GM10248 (cell line): ENCODE data around the gene BRD9.

Source experiments
- CTCF ChIA-PET: fragments of 300-600 bp; sonication (Branson Sonifier 250); formaldehyde crosslinking; extraction: SDS; loops from one replicate; lab custom pipeline; 2021; ENCODE audit warnings: antibody characterized with exemption; lab: Yijun Ruan, JAX
- POLR2A ChIA-PET: fragments of 350-650 bp; sonication (Branson Sonifier 250); formaldehyde crosslinking; extraction: SDS; loops from one replicate; lab custom pipeline; 2020; ENCODE audit warnings: antibody characterized with exemption; lab: Yijun Ruan, JAX
- DNase-seq: peaks from one replicate; pipeline ENCODE4 v3.0.0; 2012; ENCODE audit errors: extremely low spot score
- TF ChIP-seq, protein P1 (sequence below): IDR thresholded peaks from 2 replicates; pipeline ENCODE4 v1.5.1; 2012; ENCODE audit warnings: mild to moderate bottlenecking, low read depth; ENCODE audit errors: extremely low read depth, missing control alignments, control extremely low read depth

Gene BRD9

GRCh38 chr5:868428-869135, 24.0 kb downstream of the BRD9 start:
- TF ChIP-seq, protein P1, sequence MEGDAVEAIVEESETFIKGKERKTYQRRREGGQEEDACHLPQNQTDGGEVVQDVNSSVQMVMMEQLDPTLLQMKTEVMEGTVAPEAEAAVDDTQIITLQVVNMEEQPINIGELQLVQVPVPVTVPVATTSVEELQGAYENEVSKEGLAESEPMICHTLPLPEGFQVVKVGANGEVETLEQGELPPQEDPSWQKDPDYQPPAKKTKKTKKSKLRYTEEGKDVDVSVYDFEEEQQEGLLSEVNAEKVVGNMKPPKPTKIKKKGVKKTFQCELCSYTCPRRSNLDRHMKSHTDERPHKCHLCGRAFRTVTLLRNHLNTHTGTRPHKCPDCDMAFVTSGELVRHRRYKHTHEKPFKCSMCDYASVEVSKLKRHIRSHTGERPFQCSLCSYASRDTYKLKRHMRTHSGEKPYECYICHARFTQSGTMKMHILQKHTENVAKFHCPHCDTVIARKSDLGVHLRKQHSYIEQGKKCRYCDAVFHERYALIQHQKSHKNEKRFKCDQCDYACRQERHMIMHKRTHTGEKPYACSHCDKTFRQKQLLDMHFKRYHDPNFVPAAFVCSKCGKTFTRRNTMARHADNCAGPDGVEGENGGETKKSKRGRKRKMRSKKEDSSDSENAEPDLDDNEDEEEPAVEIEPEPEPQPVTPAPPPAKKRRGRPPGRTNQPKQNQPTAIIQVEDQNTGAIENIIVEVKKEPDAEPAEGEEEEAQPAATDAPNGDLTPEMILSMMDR = no peak
- ChIA-PET POLR2A (no interaction called here), CTCF (interaction anchor here (1.6 kb wide), 1 partner anchor 21 kb away, joined by 3 read pairs; no protein-coding TSS in a partner anchor)
- no peak for DNase-seq

DNA sequence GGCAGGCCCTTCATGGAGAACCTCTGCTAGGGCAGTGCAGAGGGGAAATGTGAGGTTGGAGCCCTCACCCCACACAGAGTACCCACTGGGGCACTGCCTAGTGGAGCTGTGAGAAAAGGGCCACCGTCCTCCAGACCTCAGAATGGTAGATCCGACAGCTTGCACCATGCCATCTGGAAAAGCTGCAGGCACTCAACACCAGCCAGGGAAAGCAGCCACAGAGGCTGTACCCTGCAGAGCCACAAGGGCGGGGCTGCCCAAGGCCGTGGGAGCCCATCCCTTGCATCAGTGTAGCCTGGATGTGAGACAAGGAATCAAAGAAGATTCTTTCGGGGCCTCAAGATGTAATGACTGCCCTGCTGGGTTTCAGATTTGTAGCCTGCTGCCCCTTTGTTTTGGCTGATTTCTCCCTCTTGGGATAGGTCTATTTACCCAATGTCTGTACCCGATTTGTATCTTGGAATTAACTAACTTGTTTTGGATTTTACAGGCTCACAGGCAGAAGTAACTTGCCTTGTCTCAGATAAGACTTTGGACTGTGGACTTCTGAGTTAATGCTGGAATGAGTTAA, 25.2 kb downstream of the BRD9 start:
- ChIA-PET CTCF (no interaction called here), POLR2A (no interaction called here)
- TF ChIP-seq, protein P1 = no peak
- DNase-seq = no peak

DNA sequence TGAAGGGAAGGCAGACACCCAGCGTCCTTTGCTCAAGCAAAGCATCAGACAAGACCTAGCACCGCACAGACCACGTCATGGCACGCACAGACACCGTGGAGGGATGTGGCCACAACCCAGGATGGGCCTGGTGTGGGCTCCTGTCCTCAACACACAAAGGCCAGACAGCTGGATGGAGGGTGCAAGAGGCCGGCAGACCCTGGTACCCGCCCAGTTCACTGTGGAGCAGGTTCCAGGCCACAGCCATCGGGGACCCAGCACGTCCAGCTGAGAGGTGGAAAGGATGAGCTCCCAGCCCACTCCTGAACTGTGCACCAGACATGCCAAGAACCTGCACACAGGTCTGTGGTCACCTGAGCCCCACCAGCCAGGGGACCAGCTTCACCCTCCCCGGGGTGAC, 26.8 kb downstream of the BRD9 start:
- ChIA-PET POLR2A (no interaction called here), CTCF (interaction anchor here (1.0 to 2.2 kb wide), 3 partner anchors 11 to 27 kb away, joined by 3 to 5 read pairs (median 3); partner anchors contain the start of genes BRD9, TRIP13 and ZDHHC11)
- DNase-seq = no peak
- TF ChIP-seq, protein P1 = no peak

- no peak for DNase-seq
- POLR2A ChIA-PET = no interaction called here
- CTCF ChIA-PET = interaction anchor here (1.0 to 2.2 kb wide), 3 partner anchors 11 to 28 kb away, joined by 3 to 5 read pairs (median 3); partner anchors contain the start of genes BRD9, TRIP13 and ZDHHC11
- TF ChIP-seq, protein P1 = no peak
Measured at GRCh38 chr5:865168-865521, 27.5 kb downstream of the BRD9 start.

DNA sequence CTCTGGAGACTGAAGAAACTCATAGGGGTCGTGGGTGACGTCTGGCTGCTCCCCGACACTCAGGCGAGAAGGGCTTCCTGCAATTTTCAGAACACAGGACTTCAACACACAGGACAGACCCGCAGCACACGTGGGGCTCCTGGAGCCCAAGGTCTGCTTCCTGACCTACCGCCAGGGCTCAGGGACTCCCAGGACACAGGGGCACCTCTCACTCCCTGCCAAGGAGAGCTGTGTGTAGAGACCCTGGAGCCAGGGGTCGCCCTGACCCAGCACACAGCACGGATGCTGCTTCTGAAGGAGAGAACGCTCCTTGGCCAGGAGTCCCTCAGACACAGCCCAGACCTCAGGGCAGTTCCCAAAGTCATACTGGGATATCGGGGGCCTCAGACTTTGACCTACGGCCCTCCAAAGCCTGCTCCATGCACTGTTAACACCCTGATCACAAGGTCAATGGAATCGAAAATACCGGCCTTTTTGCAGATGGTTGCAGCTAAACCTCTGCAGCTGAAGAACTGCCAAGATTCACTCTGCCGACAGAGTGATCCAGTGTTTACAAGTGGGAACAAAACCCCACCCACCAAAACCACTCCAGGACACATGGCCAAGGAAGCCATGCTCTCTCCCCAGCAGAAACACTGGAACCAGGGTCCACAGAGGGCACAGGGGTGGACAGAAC, 28.0 kb downstream of the BRD9 start:
- DNase-seq = no peak
- ChIA-PET POLR2A (no interaction called here), CTCF (interaction anchor here (1.0 to 2.2 kb wide), 3 partner anchors 12 to 28 kb away, joined by 3 to 5 read pairs (median 3); partner anchors contain the start of genes BRD9, TRIP13 and ZDHHC11)
- TF ChIP-seq, protein P1 = no peak

DNA sequence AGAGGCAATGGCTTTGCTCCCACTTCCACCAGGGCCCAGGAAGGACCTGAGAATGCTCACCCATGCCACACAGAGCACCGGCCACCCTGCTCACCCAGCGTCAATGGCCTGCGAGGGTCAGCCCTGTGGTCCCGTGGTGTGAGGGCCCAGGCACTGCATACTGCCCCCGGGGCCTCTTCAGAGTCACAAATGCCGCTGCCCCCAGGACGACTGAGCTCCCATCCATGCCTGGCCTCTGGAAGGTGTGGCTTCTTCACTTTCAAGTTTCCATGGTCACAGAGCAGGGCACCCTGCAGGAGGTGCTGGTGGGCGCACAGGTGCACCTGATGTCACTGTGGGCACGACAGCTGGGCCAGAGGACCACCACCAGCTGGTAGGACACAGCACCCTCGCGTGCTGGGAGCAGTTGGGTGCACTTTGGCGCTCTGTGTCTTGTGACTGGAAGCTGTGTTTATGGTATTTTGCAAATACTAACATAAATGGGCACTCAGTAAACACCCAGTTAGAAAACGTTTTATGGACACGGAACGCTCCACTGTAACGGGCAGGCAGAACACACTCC, 29.3 kb downstream of the BRD9 start:
- ChIA-PET CTCF (no interaction called here), POLR2A (no interaction called here)
- no peak for DNase-seq
- TF ChIP-seq, protein P1 = no peak
